AG04449 (cell line): ENCODE data around the gene CPLANE1.
"Not testable (repeated sequence)": the region's sequence is repeated elsewhere in the genome, so short reads cannot be mapped to it uniquely, and the experiment has no call there.

ENCODE experiments used
- CTCF ChIA-PET: fragments of 350-600 bp; formaldehyde crosslinking; extraction: SDS; loops from one replicate; lab custom pipeline; 2021; ENCODE audit warnings: antibody characterized with exemption; lab: Yijun Ruan, JAX
- POLR2A ChIA-PET: fragments of 400-600, 350-600 bp; formaldehyde crosslinking; extraction: SDS; loops from one replicate; lab custom pipeline; 2020; ENCODE audit warnings: antibody characterized with exemption, inconsistent platforms; lab: Yijun Ruan, JAX
- DNase-seq: peaks from one replicate; pipeline ENCODE4 v3.0.0-alpha.2; 2010; ENCODE audit warnings: low read depth, low spot score
- H3K4me3 ChIP-seq: 2 replicates; pipeline ENCODE4 v1.5.1; 2011; ENCODE audit warnings: low read depth, mild to moderate bottlenecking, control low read depth, low read length
- CTCF ChIP-seq: IDR thresholded peaks from one replicate; pipeline ENCODE4 v1.5.1; 2011; ENCODE audit warnings: mild to moderate bottlenecking, moderate library complexity, low read length, control low read depth, inconsistent platforms; ENCODE audit not compliant: insufficient read depth; ENCODE audit errors: missing control alignments

CPLANE1 gene

GRCh38 chr5:37153661-37154060, 95.5 kb downstream of the CPLANE1 start:
- no peak for DNase-seq
- TF ChIP-seq CTCF = no peak
- no peak overlapping the region for H3K4me3 ChIP-seq
- ChIA-PET POLR2A (no interaction called here), CTCF (no interaction called here)

DNA sequence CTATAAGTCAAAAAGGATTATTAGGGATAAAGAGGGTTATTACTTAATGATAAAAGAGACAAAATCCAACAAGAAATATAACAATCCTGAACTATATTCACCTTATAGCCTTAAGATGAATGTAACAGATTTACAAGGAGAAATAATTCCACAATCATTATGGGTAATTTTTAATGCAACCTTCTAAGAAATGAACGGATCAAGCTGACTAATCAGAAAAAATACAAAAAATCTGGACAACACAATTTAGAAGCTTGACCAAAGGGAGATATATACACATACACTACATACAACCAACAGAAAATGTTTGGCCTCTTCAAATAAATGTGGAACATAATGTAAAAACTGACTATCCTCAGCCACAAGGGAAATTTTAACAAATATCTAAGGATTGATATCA, 102.3 kb downstream of the CPLANE1 start:
- H3K4me3 ChIP-seq = no peak overlapping the region
- no peak for TF ChIP-seq CTCF
- no peak for DNase-seq
- POLR2A ChIA-PET = no interaction called here
- CTCF ChIA-PET = no interaction called here

- DNase-seq = no peak
- TF ChIP-seq CTCF = no peak
- H3K4me3 ChIP-seq = no peak overlapping the region
- ChIA-PET CTCF (no interaction called here), POLR2A (no interaction called here)
Observed at GRCh38 chr5:37136694-37137093, 112.5 kb downstream of the CPLANE1 start.

- CTCF ChIA-PET, H3K4me3 ChIP-seq, DNase-seq, POLR2A ChIA-PET: not testable (repeated sequence)
Observed at GRCh38 chr5:37135312-37135711, 113.9 kb downstream of the CPLANE1 start.

GRCh38 chr5:37133939-37134338, 115.2 kb downstream of the CPLANE1 start:
- H3K4me3 ChIP-seq = no peak overlapping the region
- ChIA-PET CTCF (no interaction called here), POLR2A (no interaction called here)
- DNase-seq = no peak
- no peak for TF ChIP-seq CTCF

GRCh38 chr5:37132646-37133045, 116.5 kb downstream of the CPLANE1 start:
- POLR2A ChIA-PET = no interaction called here
- H3K4me3 ChIP-seq = no peak overlapping the region
- no peak for DNase-seq
- TF ChIP-seq CTCF = no peak
- CTCF ChIA-PET = no interaction called here

DNA sequence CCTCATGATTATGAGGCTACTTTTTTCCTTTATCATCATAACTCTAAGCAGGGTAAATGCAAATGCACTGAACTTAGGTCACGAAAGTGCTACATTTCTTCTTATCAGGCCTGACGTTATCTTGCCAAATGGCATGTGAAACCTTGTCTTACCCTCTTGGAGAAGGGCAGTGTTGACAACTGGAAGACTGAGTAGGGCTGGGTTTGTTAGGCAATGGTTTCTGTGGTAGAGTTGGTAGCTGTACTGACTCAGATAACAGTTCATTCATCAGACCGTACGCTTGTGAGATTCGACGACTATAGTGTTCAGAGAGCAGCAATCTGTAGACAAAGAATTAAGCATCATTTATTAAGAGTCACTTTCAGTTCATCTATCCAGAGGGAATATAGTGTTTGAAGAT, 127.7 kb downstream of the CPLANE1 start:
- no peak for DNase-seq
- no peak for TF ChIP-seq CTCF
- no peak overlapping the region for H3K4me3 ChIP-seq
- POLR2A ChIA-PET = no interaction called here
- CTCF ChIA-PET = interaction anchor here (1.3 kb wide), 1 partner anchor 9 kb away, joined by 3 read pairs; no protein-coding TSS in a partner anchor
